Testis (tissue), 3 donors: ENCODE data around the gene KCNQ5. TPM values are rescaled to one million over a fixed set of nuclear protein-coding genes. Genes with fewer than 3 reads are reported as not detected.
"Not testable (repeated sequence)": the region's sequence is repeated elsewhere in the genome, so short reads cannot be mapped to it uniquely, and the experiment has no call there.

Experiments
- DNase-seq: peaks from one replicate; pipeline ENCODE4 v3.0.0-alpha.2; 2019
- H3K27ac ChIP-seq, 2 donors: fragments of 200-600 bp; sonication (generic); one replicate each; pipeline ENCODE4 v1.5.1; 2019
- H3K27me3 ChIP-seq: fragments of 200-600 bp; sonication (generic); one replicate; pipeline ENCODE4 v1.5.1; 2019
- H3K36me3 ChIP-seq: fragments of 200-600 bp; sonication (generic); one replicate; pipeline ENCODE4 v1.5.1; 2017; ENCODE audit warnings: low read depth; ENCODE audit errors: missing control alignments
- H3K4me1 ChIP-seq: fragments of 200-600 bp; sonication (generic); one replicate; pipeline ENCODE4 v1.5.1; 2019
- H3K4me3 ChIP-seq, 2 donors: fragments of 200-600 bp; sonication (generic); one replicate each; pipeline ENCODE4 v1.5.1; 2017 to 2019
- H3K9me3 ChIP-seq: fragments of 200-600 bp; sonication (generic); one replicate; pipeline ENCODE4 v1.5.1; 2017
- CTCF ChIP-seq, 3 experiments: fragments of 450-650 bp in 2 of 3; fragments of 200-600 bp in 1 of 3; sonication (generic) in 1 of 3; IDR thresholded peaks; one replicate each; pipeline ENCODE4 v1.5.1; 2016 to 2019; ENCODE audit warnings: antibody characterized with exemption in 3 of 3, mild to moderate bottlenecking in 2 of 3, moderate library complexity in 1 of 3
- POLR2A ChIP-seq: fragments of 450-650 bp; IDR thresholded peaks from one replicate; pipeline ENCODE4 v1.6.1; 2017; ENCODE audit warnings: antibody characterized with exemption, mild to moderate bottlenecking, moderate library complexity
- WGBS, 2 donors: methylation state at CpG; one replicate each; pipeline ENCODE4 v1.1.5; 2018; 5-methylcytosine and 5-hydroxymethylcytosine counted together
- intact Hi-C: fragments of 100-400 bp; cut with DNase I; formaldehyde crosslinking; loops from one replicate; pipeline ENCODE4 v1.15.1; 2023; ENCODE audit warnings: low total_unique reads
- polyA plus RNA-seq: library from polyadenylated mRNA; stranded (reverse); fragments of 350-450 nt; fragmentation: Illumina TruSeq; extraction: RNeasy Lipid Tissue Mini Kit (QIAGEN cat#74804); gene quantifications from one replicate; pipeline ENCODE4 v1.2.3, GENCODE V29; 2014; ENCODE audit warnings: low read depth, low replicate concordance; ENCODE audit not compliant: insufficient read depth
- total RNA-seq, 2 donors: library from RNA; depleted of rRNA; stranded (reverse); fragments of >200 nt; gene quantifications; one replicate each; pipeline ENCODE4 v1.2.3, GENCODE V29; 2016

The KCNQ5 gene
- total and polyA plus RNA-seq, 3 donors from 2014 or later, result 0.43 to 1.1 (median 0.73) TPM

GRCh38 chr6:72890671-72891070 lies 268.8 kb downstream of the KCNQ5 start:
- no peaks in the 10 kb centered on the region for H3K27me3 ChIP-seq
- H3K36me3 ChIP-seq, result no peaks in the 10 kb centered on the region
- H3K27ac ChIP-seq, result no peak overlapping the region
- DNase-seq, result no peak
- no peak overlapping the region for H3K4me3 ChIP-seq
- intact Hi-C loops, result no loop called here
- H3K9me3 ChIP-seq, result no peaks in the 10 kb centered on the region
- no peaks in the 10 kb centered on the region for H3K4me1 ChIP-seq
- TF ChIP-seq CTCF (IDR thresholded peaks at IDR 0.05), result no peak
- TF ChIP-seq POLR2A, result no peak

GRCh38 chr6:72892901-72893300 lies 271.0 kb downstream of the KCNQ5 start:
- 78 to 87% methylated on average over 1 of the region's 1 CpG for WGBS, 2 donors
- H3K36me3 ChIP-seq, result no peaks in the 10 kb centered on the region
- intact Hi-C loops, result no loop called here
- no peak overlapping the region for H3K27ac ChIP-seq
- H3K4me3 ChIP-seq, result no peak overlapping the region
- no peaks in the 10 kb centered on the region for H3K27me3 ChIP-seq
- no peaks in the 10 kb centered on the region for H3K4me1 ChIP-seq
- no peak for DNase-seq
- TF ChIP-seq POLR2A (no peak), CTCF (IDR thresholded peaks at IDR 0.05) (no peak)
- no peaks in the 10 kb centered on the region for H3K9me3 ChIP-seq

GRCh38 chr6:72894091-72894490 lies 272.2 kb downstream of the KCNQ5 start:
- no peak for TF ChIP-seq CTCF (IDR thresholded peaks at IDR 0.05)
- TF ChIP-seq POLR2A, result no peak
- Histone ChIP-seq H3K27ac (no peak overlapping the region), H3K4me1 (no peaks in the 10 kb centered on the region), H3K4me3 (no peak overlapping the region), H3K36me3 (no peaks in the 10 kb centered on the region), H3K9me3 (no peaks in the 10 kb centered on the region), H3K27me3 (no peaks in the 10 kb centered on the region)
- 71 to 72% methylated on average over 2 of the region's 2 CpGs for WGBS, 2 donors
- DNase-seq, result no peak
- intact Hi-C loops, result no loop called here

- H3K4me3 ChIP-seq, intact Hi-C loops, H3K27ac ChIP-seq, H3K27me3 ChIP-seq, H3K4me1 ChIP-seq, H3K36me3 ChIP-seq, H3K9me3 ChIP-seq, DNase-seq: not testable (repeated sequence)
- 71 to 72% methylated on average over 3 of the region's 3 CpGs for whole genome bisulfite sequencing, 2 donors
These were observed 276.4 kb downstream of the KCNQ5 start for GRCh38 chr6:72898313-72898712.

- Histone ChIP-seq H3K4me1 (no peaks in the 10 kb centered on the region), H3K9me3 (no peaks in the 10 kb centered on the region), H3K27me3 (no peaks in the 10 kb centered on the region), H3K36me3 (no peaks in the 10 kb centered on the region), H3K27ac (no peak overlapping the region), H3K4me3 (no peak overlapping the region)
- DNase-seq, result no peak
- 93 to 95% methylated on average over 6 of the region's 6 CpGs for WGBS, 2 donors
- no peak for TF ChIP-seq CTCF (IDR thresholded peaks at IDR 0.05)
- TF ChIP-seq POLR2A, result no peak
- intact Hi-C loops, result no loop called here
These were observed 284.0 kb downstream of the KCNQ5 start for GRCh38 chr6:72905705-72906478.
